Measurements from ENCODE around the gene NIBAN1.
"Not testable (repeated sequence)": the region's sequence is repeated elsewhere in the genome, so short reads cannot be mapped to it uniquely, and the experiment has no call there.

DNA sequence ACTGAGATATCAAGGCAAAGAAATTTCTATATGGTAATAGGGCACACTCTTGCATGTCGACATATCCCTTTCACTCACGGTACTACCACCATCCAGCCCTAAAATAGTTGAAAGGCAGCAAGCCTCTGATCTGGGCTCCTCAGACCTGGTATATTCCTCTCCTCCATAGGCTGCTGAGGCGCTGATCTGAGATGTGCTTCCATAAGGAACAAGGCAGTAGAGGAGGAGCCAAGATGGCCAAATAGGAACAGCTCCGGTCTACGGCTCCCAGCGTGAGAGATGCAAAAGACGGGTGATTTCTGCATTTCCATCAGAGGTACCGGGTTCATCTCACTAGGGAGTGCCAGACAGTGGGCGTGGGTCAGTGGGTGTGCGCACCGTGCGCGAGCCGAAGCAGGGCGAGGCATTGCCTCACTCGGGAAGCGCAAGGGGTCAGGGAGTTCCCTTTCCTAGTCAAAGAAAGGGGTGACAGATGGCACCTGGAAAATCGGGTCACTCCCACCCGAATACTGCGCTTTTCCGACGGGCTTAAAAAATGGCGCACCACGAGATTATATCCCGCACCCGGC, 27.1 kb upstream of the NIBAN1 start:
- TF ChIP-seq EZH2 (IDR thresholded peaks at IDR 0.05; ENCODE audit: borderline replicate concordance, insufficient read depth, low read length, poor library complexity, severe bottlenecking); MXI1 (conservative IDR thresholded peaks at IDR 0.05; ENCODE audit: poor library complexity, severe bottlenecking); POLR2AphosphoS5 (IDR thresholded peaks at IDR 0.05); TAF1 (IDR thresholded peaks at IDR 0.05; ENCODE audit: low read depth); EP300 (conservative IDR thresholded peaks at IDR 0.05; ENCODE audit: poor library complexity, severe bottlenecking); SMC3 (conservative IDR thresholded peaks at IDR 0.05; ENCODE audit: poor library complexity): not testable (repeated sequence)
- TF ChIP-seq, protein P1, sequence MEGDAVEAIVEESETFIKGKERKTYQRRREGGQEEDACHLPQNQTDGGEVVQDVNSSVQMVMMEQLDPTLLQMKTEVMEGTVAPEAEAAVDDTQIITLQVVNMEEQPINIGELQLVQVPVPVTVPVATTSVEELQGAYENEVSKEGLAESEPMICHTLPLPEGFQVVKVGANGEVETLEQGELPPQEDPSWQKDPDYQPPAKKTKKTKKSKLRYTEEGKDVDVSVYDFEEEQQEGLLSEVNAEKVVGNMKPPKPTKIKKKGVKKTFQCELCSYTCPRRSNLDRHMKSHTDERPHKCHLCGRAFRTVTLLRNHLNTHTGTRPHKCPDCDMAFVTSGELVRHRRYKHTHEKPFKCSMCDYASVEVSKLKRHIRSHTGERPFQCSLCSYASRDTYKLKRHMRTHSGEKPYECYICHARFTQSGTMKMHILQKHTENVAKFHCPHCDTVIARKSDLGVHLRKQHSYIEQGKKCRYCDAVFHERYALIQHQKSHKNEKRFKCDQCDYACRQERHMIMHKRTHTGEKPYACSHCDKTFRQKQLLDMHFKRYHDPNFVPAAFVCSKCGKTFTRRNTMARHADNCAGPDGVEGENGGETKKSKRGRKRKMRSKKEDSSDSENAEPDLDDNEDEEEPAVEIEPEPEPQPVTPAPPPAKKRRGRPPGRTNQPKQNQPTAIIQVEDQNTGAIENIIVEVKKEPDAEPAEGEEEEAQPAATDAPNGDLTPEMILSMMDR (IDR thresholded peaks at IDR 0.05; ENCODE audit: poor library complexity, severe bottlenecking) = not testable (repeated sequence)
- TF ChIP-seq, protein P2, sequence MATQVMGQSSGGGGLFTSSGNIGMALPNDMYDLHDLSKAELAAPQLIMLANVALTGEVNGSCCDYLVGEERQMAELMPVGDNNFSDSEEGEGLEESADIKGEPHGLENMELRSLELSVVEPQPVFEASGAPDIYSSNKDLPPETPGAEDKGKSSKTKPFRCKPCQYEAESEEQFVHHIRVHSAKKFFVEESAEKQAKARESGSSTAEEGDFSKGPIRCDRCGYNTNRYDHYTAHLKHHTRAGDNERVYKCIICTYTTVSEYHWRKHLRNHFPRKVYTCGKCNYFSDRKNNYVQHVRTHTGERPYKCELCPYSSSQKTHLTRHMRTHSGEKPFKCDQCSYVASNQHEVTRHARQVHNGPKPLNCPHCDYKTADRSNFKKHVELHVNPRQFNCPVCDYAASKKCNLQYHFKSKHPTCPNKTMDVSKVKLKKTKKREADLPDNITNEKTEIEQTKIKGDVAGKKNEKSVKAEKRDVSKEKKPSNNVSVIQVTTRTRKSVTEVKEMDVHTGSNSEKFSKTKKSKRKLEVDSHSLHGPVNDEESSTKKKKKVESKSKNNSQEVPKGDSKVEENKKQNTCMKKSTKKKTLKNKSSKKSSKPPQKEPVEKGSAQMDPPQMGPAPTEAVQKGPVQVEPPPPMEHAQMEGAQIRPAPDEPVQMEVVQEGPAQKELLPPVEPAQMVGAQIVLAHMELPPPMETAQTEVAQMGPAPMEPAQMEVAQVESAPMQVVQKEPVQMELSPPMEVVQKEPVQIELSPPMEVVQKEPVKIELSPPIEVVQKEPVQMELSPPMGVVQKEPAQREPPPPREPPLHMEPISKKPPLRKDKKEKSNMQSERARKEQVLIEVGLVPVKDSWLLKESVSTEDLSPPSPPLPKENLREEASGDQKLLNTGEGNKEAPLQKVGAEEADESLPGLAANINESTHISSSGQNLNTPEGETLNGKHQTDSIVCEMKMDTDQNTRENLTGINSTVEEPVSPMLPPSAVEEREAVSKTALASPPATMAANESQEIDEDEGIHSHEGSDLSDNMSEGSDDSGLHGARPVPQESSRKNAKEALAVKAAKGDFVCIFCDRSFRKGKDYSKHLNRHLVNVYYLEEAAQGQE (IDR thresholded peaks at IDR 0.05; ENCODE audit: borderline replicate concordance) = not testable (repeated sequence)

All from neural cell (in vitro differentiated cells).